RCC 7860 (cell line): ENCODE results near the gene C1orf35.

Source experiments
- DNase-seq: peaks from one replicate; pipeline ENCODE4 v3.0.0-alpha.2; 2015; ENCODE audit warnings: low spot score
- FAIRE-seq: peaks from 2 replicates; lab custom pipeline; 2012; peaks lifted over from hg19 to GRCh38; lab: Jason Lieb, UNC

Gene C1orf35

DNA sequence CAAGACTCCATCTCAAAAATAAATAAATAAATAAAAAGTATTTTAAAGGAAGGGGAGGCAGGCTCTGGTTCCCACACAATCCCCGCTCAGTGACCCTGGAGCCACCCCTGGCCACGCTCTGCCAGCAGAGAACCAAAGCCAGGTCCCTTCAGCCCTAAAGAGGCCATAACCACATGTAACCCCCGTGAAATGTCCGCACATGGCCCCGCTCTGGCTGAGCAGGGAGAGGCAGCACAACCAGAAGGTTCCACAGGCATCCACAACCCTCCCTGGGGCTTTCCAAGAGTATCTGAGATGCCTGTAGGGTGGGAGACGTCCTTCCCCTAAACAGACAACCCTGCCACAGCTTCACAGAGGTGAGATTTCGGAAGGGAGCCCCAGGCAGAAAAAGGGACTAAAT, 22.0 kb downstream of the C1orf35 start:
- FAIRE-seq (no peak), DNase-seq (no peak)

- FAIRE-seq (no peak), DNase-seq (no peak)
Observed at GRCh38 chr1:228079601-228080263, 23.4 kb downstream of the C1orf35 start.

DNA sequence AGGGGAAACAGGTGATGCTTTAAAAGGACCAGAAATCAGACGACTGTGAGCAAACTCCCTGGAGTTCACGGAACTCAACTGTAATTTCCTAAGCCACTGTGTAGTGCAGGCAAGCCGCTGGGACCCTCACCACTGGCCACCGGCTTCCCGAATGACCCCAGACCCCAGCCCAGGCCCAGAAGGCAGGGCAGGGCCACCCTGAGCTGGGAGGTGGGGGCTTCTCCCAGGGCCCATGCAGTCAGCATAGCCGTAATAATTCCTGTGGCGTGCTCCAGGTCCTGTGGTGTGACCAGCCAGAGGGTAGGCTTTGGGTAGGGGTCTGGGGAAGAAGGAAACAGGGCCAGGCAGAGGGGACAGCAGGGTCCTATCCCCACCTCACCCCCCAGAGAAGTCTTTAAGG, 24.1 kb downstream of the C1orf35 start:
- DNase-seq: no peak
- FAIRE-seq: no peak

GRCh38 chr1:228077565-228078330, 25.4 kb downstream of the C1orf35 start:
- FAIRE-seq: no peak

GRCh38 chr1:228076796-228077430, 26.2 kb downstream of the C1orf35 start:
- DNase-seq (no peak), FAIRE-seq (no peak)

More at GRCh38 chr1:228077565-228078330, 25.4 kb downstream of the C1orf35 start:
- no peak for DNase-seq

GRCh38 chr1:228075801-228076271, 27.3 kb downstream of the C1orf35 start:
- DNase-seq (no peak), FAIRE-seq (no peak)

DNA sequence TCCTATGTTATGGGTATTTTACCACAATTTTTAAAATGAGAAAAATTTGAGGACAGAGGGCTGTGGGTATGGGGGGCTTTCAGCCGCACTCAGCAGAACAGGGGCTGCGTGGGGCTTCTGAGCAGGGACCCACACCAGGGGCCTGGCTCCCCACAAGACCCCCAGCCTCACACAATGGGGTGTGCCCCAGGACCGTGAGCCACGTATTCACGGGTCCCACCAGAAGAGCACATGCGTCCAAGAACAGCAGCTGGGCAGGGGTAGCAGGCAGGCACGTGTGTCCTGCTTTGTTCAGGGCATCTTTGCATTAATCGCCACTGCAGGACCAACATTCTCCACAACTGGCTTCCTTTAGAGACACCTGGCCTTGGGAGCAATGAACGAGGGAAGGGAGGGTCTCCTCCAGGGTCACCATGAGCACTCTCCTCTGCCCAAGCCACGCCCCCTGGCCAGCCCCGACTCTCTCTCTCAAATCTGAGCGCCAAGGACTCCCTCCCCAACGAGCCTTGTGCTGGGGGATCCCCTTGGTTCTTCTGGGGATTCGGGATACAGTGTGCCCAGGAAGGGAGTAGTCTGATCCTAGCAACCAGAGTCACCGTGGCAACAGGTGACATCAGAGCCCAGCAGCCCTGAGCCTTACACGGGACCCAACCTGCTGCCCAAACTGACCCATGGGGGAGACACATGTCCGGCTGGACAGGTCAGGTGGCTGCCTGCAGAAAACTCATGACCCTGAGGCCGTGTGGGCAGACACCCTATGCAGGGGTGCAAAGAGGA, 28.0 kb downstream of the C1orf35 start:
- FAIRE-seq (no peak), DNase-seq (no peak)

- DNase-seq (no peak), FAIRE-seq (no peak)
Observed at GRCh38 chr1:228073857-228074545, 29.1 kb downstream of the C1orf35 start.

DNA sequence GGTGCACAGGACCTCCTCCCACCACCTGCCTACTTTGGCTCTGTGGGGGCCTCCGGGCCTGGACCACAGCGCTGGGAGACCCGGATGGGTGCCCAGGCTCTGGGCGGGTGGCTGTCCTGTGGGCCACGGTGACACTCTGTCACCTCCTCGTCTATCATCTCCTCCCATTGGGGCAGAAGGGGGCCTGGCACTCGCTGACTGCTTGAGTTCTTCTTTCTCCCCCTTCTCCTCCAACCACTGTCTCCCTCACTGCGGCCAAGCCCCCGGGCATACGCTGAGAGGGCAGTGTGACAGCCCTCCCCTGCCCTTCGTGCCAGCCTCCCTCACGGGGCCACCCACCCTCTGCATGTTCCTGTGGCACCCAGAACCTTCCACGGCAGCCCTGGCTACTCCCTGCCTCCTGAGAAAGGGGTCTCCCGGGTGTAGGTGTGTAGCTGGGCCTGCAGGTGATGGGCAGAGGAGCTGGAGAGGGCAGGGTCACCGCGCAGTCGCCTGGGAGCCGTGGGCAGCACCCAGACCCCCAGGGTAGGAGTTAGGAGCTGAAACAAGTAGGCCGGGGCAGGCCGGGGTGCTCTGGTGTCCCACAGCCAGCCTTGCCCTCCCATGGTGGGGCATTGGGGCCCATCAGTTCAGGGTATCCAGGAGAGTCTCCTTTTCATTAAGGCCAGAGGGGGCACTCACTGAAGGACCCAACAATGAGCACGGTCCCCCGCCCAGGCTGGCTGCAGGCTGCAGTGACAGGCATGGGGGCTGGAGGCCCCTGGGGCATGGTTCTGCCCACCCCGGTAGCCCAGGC, 29.9 kb downstream of the C1orf35 start:
- FAIRE-seq (no peak), DNase-seq (no peak)

DNA sequence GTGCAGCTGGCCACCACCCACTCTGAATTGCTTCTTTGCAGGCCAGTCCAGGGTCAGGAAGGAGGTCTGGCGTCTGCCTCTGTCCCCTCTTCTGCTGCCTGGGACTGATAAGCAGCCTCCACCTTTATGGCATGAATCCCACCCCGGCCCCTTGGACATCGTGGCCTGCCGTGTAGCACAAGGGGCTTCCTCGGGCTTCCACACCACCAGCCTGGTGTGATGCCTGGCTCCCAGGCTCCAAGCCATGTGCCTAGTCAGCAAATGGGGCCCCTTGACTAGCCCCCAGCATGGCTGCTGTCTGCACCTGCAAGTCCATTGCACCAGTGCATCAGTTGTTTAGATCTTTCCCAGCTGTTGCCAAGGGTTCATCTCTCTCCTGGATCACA, 30.5 kb downstream of the C1orf35 start:
- DNase-seq: no peak
- no peak for FAIRE-seq

- no peak for DNase-seq
- no peak for FAIRE-seq
Observed at GRCh38 chr1:228071839-228072657, 31.1 kb downstream of the C1orf35 start.

DNA sequence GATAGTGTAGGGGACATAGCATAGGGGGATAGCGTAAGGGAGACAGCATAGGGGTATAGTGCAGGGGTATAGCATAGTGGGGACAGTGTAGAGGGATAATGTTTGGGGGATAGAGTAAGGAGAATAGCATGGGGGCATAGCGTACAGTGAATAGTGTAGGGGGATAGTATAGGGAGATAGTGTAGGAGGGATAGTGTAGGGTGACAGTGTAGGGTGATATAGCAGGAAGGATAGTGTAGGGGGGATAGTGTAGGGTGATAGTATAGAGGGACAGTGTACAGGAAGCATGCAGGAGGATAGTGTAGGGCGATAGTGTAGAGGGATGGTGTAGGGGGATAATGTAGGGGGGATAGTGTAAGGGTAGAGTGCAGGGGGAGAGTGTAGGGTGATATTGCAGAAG, 32.3 kb downstream of the C1orf35 start:
- FAIRE-seq (no peak), DNase-seq (no peak)

GRCh38 chr1:228070173-228070572, 33.0 kb downstream of the C1orf35 start:
- DNase-seq (no peak), FAIRE-seq (no peak)

GRCh38 chr1:228068359-228068758, 34.8 kb downstream of the C1orf35 start:
- no peak for DNase-seq
- no peak for FAIRE-seq

- FAIRE-seq (no peak), DNase-seq (no peak)
Observed at GRCh38 chr1:228066891-228067654, 36.1 kb downstream of the C1orf35 start.

GRCh38 chr1:228066416-228066815, 36.7 kb downstream of the C1orf35 start:
- no peak for FAIRE-seq
- DNase-seq: no peak

GRCh38 chr1:228065543-228066347, 37.4 kb downstream of the C1orf35 start:
- DNase-seq (no peak), FAIRE-seq (no peak)
